Measurements from ENCODE around the gene MATN3.

DNA sequence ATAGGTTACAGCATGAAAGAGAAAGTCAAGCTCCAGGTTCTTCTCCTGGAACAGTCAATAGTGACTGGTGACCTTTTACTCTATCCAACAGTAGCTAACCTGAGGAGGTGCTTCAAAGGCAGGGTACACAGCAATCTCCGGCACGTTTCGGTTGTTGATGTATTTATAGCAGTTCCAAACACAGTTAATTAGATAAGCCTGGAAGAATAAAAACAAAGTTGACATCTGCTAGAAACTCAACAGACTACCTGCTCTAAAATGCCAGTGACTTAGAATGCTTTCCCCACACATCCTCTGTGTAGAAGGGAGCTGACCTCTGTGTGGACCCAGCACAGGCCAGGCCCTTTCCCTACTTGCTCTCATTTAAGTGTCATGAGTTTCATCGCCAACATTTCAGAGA lies 21.8 kb upstream of the MATN3 start:
- TF ChIP-seq CTCF (conservative IDR thresholded peaks at IDR 0.05; ENCODE audit: low read depth, low read length) (no peak), EZH2 (IDR thresholded peaks at IDR 0.05; ENCODE audit: low read length, unreplicated experiment) (no peak)

Data from PC-3 (cell line).